PC-3 (cell line): ENCODE measurements around the gene WDR86.

ENCODE experiments used
- CTCF ChIP-seq: fragments of 300-600 bp; sonication (generic); conservative IDR thresholded peaks from 2 replicates; pipeline ENCODE4 v1.5.1; 2017; ENCODE audit warnings: antibody characterized with exemption, low read depth, mild to moderate bottlenecking, low read length
- EZH2 ChIP-seq: fragments of 300-600 bp; sonication (generic); IDR thresholded peaks from one replicate; pipeline ENCODE4 v1.6.1; 2017; ENCODE audit warnings: antibody characterized with exemption, mild to moderate bottlenecking, low read length; ENCODE audit not compliant: unreplicated experiment
- EZH2phosphoT487 ChIP-seq: fragments of 300-600 bp; sonication (generic); IDR thresholded peaks from 2 replicates; pipeline ENCODE4 v1.6.1; 2018; ENCODE audit warnings: mild to moderate bottlenecking, antibody characterized with exemption, low read length, borderline replicate concordance

DNA sequence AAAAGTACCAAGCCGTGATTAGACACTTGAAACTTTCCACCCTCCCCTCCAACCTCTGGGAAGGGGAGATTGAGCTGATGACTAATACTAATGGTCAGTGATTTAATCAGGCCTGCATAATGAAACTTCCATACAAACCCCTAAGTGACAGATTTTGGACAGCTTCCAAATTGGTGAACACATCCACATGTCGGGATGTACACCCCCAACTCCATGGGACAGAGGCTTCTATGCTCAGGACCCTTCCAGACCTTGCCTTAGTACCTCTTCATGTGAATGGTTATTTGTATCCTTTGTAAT is 63.4 kb downstream of the WDR86 start:
- no peak for TF ChIP-seq CTCF
- TF ChIP-seq EZH2, result no peak
- TF ChIP-seq EZH2phosphoT487, result no peak
